ENCODE results near the gene CDK8.

CDK8 gene

DNA sequence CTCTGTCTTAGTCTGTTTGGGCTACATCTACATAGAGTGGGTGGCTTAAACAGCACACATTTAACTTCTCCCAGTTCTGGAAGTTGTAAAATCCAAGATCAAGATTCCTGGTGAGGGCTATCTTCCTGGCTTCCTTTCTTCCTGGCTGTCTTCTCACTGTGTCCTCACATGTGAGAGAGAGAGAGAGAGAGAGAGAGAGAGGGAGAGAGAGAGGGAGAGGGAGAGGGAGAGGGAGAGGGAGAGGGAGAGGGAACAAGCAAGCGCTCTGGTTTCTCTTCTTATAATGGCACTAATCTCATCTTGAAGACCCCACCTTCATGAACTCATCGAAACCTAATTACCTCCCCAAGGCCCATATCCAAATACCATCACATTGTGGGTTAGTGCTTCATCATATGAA is 69.2 kb downstream of the CDK8 start:
- TF ChIP-seq ZFP30 (CRISPR knock-in tag; IDR thresholded peaks at IDR 0.05): no peak
- TF ChIP-seq OSR1 (CRISPR knock-in tag; IDR thresholded peaks at IDR 0.05): no peak
- no peak for TF ChIP-seq ZC3H10 (CRISPR knock-in tag; IDR thresholded peaks at IDR 0.05)
- TF ChIP-seq BACH2 (CRISPR knock-in tag; IDR thresholded peaks at IDR 0.05; ENCODE audit: borderline replicate concordance): no peak
- TF ChIP-seq ESRRG (CRISPR knock-in tag; IDR thresholded peaks at IDR 0.05): no peak
- TF ChIP-seq, protein P1, sequence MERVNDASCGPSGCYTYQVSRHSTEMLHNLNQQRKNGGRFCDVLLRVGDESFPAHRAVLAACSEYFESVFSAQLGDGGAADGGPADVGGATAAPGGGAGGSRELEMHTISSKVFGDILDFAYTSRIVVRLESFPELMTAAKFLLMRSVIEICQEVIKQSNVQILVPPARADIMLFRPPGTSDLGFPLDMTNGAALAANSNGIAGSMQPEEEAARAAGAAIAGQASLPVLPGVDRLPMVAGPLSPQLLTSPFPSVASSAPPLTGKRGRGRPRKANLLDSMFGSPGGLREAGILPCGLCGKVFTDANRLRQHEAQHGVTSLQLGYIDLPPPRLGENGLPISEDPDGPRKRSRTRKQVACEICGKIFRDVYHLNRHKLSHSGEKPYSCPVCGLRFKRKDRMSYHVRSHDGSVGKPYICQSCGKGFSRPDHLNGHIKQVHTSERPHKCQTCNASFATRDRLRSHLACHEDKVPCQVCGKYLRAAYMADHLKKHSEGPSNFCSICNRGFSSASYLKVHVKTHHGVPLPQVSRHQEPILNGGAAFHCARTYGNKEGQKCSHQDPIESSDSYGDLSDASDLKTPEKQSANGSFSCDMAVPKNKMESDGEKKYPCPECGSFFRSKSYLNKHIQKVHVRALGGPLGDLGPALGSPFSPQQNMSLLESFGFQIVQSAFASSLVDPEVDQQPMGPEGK (CRISPR knock-in tag; IDR thresholded peaks at IDR 0.05; ENCODE audit: borderline replicate concordance): no peak
- TF ChIP-seq, protein P2, sequence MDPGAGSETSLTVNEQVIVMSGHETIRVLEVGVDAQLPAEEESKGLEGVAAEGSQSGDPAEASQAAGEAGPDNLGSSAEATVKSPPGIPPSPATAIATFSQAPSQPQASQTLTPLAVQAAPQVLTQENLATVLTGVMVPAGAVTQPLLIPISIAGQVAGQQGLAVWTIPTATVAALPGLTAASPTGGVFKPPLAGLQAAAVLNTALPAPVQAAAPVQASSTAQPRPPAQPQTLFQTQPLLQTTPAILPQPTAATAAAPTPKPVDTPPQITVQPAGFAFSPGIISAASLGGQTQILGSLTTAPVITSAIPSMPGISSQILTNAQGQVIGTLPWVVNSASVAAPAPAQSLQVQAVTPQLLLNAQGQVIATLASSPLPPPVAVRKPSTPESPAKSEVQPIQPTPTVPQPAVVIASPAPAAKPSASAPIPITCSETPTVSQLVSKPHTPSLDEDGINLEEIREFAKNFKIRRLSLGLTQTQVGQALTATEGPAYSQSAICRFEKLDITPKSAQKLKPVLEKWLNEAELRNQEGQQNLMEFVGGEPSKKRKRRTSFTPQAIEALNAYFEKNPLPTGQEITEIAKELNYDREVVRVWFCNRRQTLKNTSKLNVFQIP (CRISPR knock-in tag; IDR thresholded peaks at IDR 0.05; ENCODE audit: borderline replicate concordance, low read depth): no peak
- no peak for ATAC-seq

- ATAC-seq: no peak
- TF ChIP-seq GLIS3 (CRISPR knock-in tag; IDR thresholded peaks at IDR 0.05) (no peak), ZNF70 (CRISPR knock-in tag; IDR thresholded peaks at IDR 0.05) (no peak), PPARA (CRISPR knock-in tag; IDR thresholded peaks at IDR 0.05; ENCODE audit: borderline replicate concordance) (no peak), OSR1 (CRISPR knock-in tag; IDR thresholded peaks at IDR 0.05) (no peak), TOX (CRISPR knock-in tag; IDR thresholded peaks at IDR 0.05; ENCODE audit: borderline replicate concordance) (no peak), ZC3H10 (CRISPR knock-in tag; IDR thresholded peaks at IDR 0.05) (no peak), TCF4 (CRISPR knock-in tag; IDR thresholded peaks at IDR 0.05; ENCODE audit: borderline replicate concordance) (no peak), BACH2 (CRISPR knock-in tag; IDR thresholded peaks at IDR 0.05; ENCODE audit: borderline replicate concordance) (no peak), ZNF565 (CRISPR knock-in tag; conservative IDR thresholded peaks at IDR 0.05; ENCODE audit: low read depth) (no peak), ZFP30 (CRISPR knock-in tag; IDR thresholded peaks at IDR 0.05) (no peak), ISL1 (CRISPR knock-in tag; IDR thresholded peaks at IDR 0.05) (no peak)
- TF ChIP-seq, protein P3, sequence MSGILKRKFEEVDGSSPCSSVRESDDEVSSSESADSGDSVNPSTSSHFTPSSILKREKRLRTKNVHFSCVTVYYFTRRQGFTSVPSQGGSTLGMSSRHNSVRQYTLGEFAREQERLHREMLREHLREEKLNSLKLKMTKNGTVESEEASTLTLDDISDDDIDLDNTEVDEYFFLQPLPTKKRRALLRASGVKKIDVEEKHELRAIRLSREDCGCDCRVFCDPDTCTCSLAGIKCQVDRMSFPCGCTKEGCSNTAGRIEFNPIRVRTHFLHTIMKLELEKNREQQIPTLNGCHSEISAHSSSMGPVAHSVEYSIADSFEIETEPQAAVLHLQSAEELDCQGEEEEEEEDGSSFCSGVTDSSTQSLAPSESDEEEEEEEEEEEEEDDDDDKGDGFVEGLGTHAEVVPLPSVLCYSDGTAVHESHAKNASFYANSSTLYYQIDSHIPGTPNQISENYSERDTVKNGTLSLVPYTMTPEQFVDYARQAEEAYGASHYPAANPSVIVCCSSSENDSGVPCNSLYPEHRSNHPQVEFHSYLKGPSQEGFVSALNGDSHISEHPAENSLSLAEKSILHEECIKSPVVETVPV (CRISPR knock-in tag; IDR thresholded peaks at IDR 0.05): no peak
Observed at GRCh38 chr13:26323764-26324163, 69.8 kb downstream of the CDK8 start.

- TF ChIP-seq CSDC2 (CRISPR knock-in tag; IDR thresholded peaks at IDR 0.05) (no peak), ARNTL (CRISPR knock-in tag; IDR thresholded peaks at IDR 0.05; ENCODE audit: borderline replicate concordance, low read depth) (no peak), ISL1 (CRISPR knock-in tag; IDR thresholded peaks at IDR 0.05) (no peak), BACH2 (CRISPR knock-in tag; IDR thresholded peaks at IDR 0.05; ENCODE audit: borderline replicate concordance) (no peak), RARB (CRISPR knock-in tag; IDR thresholded peaks at IDR 0.05) (no peak), TCF4 (CRISPR knock-in tag; IDR thresholded peaks at IDR 0.05; ENCODE audit: borderline replicate concordance) (no peak), CREB5 (CRISPR knock-in tag; IDR thresholded peaks at IDR 0.05; ENCODE audit: low read depth) (no peak), ZFP30 (CRISPR knock-in tag; IDR thresholded peaks at IDR 0.05) (no peak)
- TF ChIP-seq, protein P1 (CRISPR knock-in tag; IDR thresholded peaks at IDR 0.05; ENCODE audit: borderline replicate concordance): no peak
- TF ChIP-seq, protein P4, sequence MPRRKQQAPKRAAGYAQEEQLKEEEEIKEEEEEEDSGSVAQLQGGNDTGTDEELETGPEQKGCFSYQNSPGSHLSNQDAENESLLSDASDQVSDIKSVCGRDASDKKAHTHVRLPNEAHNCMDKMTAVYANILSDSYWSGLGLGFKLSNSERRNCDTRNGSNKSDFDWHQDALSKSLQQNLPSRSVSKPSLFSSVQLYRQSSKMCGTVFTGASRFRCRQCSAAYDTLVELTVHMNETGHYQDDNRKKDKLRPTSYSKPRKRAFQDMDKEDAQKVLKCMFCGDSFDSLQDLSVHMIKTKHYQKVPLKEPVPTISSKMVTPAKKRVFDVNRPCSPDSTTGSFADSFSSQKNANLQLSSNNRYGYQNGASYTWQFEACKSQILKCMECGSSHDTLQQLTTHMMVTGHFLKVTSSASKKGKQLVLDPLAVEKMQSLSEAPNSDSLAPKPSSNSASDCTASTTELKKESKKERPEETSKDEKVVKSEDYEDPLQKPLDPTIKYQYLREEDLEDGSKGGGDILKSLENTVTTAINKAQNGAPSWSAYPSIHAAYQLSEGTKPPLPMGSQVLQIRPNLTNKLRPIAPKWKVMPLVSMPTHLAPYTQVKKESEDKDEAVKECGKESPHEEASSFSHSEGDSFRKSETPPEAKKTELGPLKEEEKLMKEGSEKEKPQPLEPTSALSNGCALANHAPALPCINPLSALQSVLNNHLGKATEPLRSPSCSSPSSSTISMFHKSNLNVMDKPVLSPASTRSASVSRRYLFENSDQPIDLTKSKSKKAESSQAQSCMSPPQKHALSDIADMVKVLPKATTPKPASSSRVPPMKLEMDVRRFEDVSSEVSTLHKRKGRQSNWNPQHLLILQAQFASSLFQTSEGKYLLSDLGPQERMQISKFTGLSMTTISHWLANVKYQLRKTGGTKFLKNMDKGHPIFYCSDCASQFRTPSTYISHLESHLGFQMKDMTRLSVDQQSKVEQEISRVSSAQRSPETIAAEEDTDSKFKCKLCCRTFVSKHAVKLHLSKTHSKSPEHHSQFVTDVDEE (CRISPR knock-in tag; IDR thresholded peaks at IDR 0.05): no peak
- TF ChIP-seq, protein P2 (CRISPR knock-in tag; IDR thresholded peaks at IDR 0.05; ENCODE audit: borderline replicate concordance, low read depth): no peak
- no peak for ATAC-seq
Observed at GRCh38 chr13:26324294-26324693, 70.4 kb downstream of the CDK8 start.

All from SK-N-SH treated with all-trans-retinoic acid at 6 μM for 48 hours (cell line).